ENCODE results near the gene M1AP.

- no peak for TF ChIP-seq EZH2 (IDR thresholded peaks at IDR 0.05; ENCODE audit: insufficient read depth, low read length)
- TF ChIP-seq, protein P1, sequence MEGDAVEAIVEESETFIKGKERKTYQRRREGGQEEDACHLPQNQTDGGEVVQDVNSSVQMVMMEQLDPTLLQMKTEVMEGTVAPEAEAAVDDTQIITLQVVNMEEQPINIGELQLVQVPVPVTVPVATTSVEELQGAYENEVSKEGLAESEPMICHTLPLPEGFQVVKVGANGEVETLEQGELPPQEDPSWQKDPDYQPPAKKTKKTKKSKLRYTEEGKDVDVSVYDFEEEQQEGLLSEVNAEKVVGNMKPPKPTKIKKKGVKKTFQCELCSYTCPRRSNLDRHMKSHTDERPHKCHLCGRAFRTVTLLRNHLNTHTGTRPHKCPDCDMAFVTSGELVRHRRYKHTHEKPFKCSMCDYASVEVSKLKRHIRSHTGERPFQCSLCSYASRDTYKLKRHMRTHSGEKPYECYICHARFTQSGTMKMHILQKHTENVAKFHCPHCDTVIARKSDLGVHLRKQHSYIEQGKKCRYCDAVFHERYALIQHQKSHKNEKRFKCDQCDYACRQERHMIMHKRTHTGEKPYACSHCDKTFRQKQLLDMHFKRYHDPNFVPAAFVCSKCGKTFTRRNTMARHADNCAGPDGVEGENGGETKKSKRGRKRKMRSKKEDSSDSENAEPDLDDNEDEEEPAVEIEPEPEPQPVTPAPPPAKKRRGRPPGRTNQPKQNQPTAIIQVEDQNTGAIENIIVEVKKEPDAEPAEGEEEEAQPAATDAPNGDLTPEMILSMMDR (IDR thresholded peaks at IDR 0.05; ENCODE audit: insufficient read depth, low read depth, low read length) = no peak
Observed at GRCh38 chr2:74556831-74557370, 91.2 kb downstream of the M1AP start.

Data from astrocyte (in vitro differentiated cells and primary cell).